HEK293 (cell line): ENCODE results near the gene FEZ2.

Experiments used
- CTCF ChIA-PET: fragments of 350-600 bp; formaldehyde crosslinking; extraction: SDS; loops from one replicate; lab custom pipeline; 2021; ENCODE audit warnings: antibody characterized with exemption; lab: Yijun Ruan, JAX
- POLR2A ChIA-PET: fragments of 300-600 bp; formaldehyde crosslinking; extraction: SDS; loops from one replicate; lab custom pipeline; 2020; ENCODE audit warnings: antibody characterized with exemption, inconsistent platforms; lab: Yijun Ruan, JAX
- H3K27ac ChIP-seq: fragments of 200-500 bp; sonication (Bioruptor generic); 2 replicates; pipeline ENCODE4 v1.5.1; 2014; ENCODE audit warnings: low read depth, low read length, control low read depth, inconsistent platforms; ENCODE audit errors: extremely low read depth
- H3K36me3 ChIP-seq, 2 experiments: fragments of 200-500 bp in 1 of 2; sonication (Bioruptor generic) in 1 of 2; 1 replicate in 1 of 2; 2 replicates in 1 of 2; pipeline ENCODE4 v1.5.1; 2014 to 2017; ENCODE audit warnings: inconsistent platforms in 2 of 2, low read length in 2 of 2; ENCODE audit not compliant: control insufficient read depth in 2 of 2, insufficient read depth in 1 of 2
- H3K4me1 ChIP-seq: fragments of 200-500 bp; sonication (Bioruptor generic); 2 replicates; pipeline ENCODE4 v1.5.1; 2014; ENCODE audit warnings: mild to moderate bottlenecking, low read length, inconsistent platforms; ENCODE audit not compliant: control insufficient read depth, insufficient read depth
- H3K4me3 ChIP-seq: 2 replicates; pipeline ENCODE4 v1.5.1; 2011; ENCODE audit warnings: low read depth, mild to moderate bottlenecking, control low read depth, low read length, moderate library complexity
- H3K9me3 ChIP-seq: fragments of 200-500 bp; sonication (Bioruptor generic); 2 replicates; pipeline ENCODE4 v1.5.1; 2014; ENCODE audit warnings: low read depth, low read length, inconsistent platforms; ENCODE audit not compliant: control insufficient read depth, insufficient read depth
- GLIS1 ChIP-seq: fragments of 450-650 bp; formaldehyde crosslinking; IDR thresholded peaks from 2 replicates; pipeline ENCODE4 v1.5.1; 2016; ENCODE audit warnings: missing biosample characterization, missing genetic modification characterization
- SP3 ChIP-seq: fragments of 450-650 bp; formaldehyde crosslinking; IDR thresholded peaks from 2 replicates; pipeline ENCODE4 v1.5.1; 2016; ENCODE audit warnings: missing biosample characterization, missing genetic modification characterization
- SP7 ChIP-seq: fragments of 450-650 bp; formaldehyde crosslinking; IDR thresholded peaks from 2 replicates; pipeline ENCODE4 v1.5.1; 2016; ENCODE audit warnings: missing biosample characterization, missing genetic modification characterization
- TSHZ1 ChIP-seq: fragments of 450-650 bp; formaldehyde crosslinking; IDR thresholded peaks from 2 replicates; pipeline ENCODE4 v1.5.1; 2016; ENCODE audit warnings: missing biosample characterization, missing genetic modification characterization, borderline replicate concordance
- WT1 ChIP-seq: fragments of 450-650 bp; formaldehyde crosslinking; IDR thresholded peaks from 2 replicates; pipeline ENCODE4 v1.5.1; 2016; ENCODE audit warnings: missing biosample characterization, missing genetic modification characterization
- ZBTB26 ChIP-seq: fragments of 450-650 bp; formaldehyde crosslinking; optimal IDR thresholded peaks from 2 replicates; pipeline ENCODE3; 2016; ENCODE audit warnings: missing biosample characterization, mild to moderate bottlenecking, missing genetic modification characterization
- ZFP37 ChIP-seq: fragments of 450-650 bp; formaldehyde crosslinking; IDR thresholded peaks from 2 replicates; pipeline ENCODE4 v1.5.1; 2016; ENCODE audit warnings: missing biosample characterization, missing genetic modification characterization
- ZFP69B ChIP-seq: fragments of 450-650 bp; formaldehyde crosslinking; IDR thresholded peaks from 2 replicates; pipeline ENCODE4 v1.5.1; 2016; ENCODE audit warnings: missing biosample characterization, missing genetic modification characterization
- ZNF146 ChIP-seq: fragments of 450-650 bp; formaldehyde crosslinking; IDR thresholded peaks from 2 replicates; pipeline ENCODE4 v1.5.1; 2016; ENCODE audit warnings: missing biosample characterization, missing genetic modification characterization
- ZNF16 ChIP-seq: fragments of 450-650 bp; formaldehyde crosslinking; IDR thresholded peaks from 2 replicates; pipeline ENCODE4 v1.5.1; 2016; ENCODE audit warnings: low read depth, missing biosample characterization, missing genetic modification characterization
- ZNF24 ChIP-seq: fragments of 450-650 bp; formaldehyde crosslinking; IDR thresholded peaks from 2 replicates; pipeline ENCODE4 v1.5.1; 2016; ENCODE audit warnings: missing biosample characterization, missing genetic modification characterization
- ZNF274 ChIP-seq, 2 experiments: fragments of 200-500 bp in 1 of 2; fragments of 450-650 bp in 1 of 2; sonication (Bioruptor generic) in 1 of 2; formaldehyde crosslinking in 1 of 2; IDR thresholded peaks; 2 replicates each; pipeline versions ENCODE4 v1.5.1 to v1.6.1; 2014 to 2016; ENCODE audit warnings: borderline replicate concordance in 1 of 2, inconsistent platforms in 1 of 2, low read length in 1 of 2, missing biosample characterization in 1 of 2, missing genetic modification characterization in 1 of 2
- ZNF488 ChIP-seq: fragments of 450-650 bp; formaldehyde crosslinking; IDR thresholded peaks from 2 replicates; pipeline ENCODE4 v1.5.1; 2016; ENCODE audit warnings: missing biosample characterization, missing genetic modification characterization
- ZNF544 ChIP-seq: fragments of 450-650 bp; formaldehyde crosslinking; IDR thresholded peaks from 2 replicates; pipeline ENCODE4 v1.5.0; 2017; ENCODE audit warnings: missing biosample characterization, missing genetic modification characterization
- ZNF580 ChIP-seq: fragments of 450-650 bp; formaldehyde crosslinking; IDR thresholded peaks from 2 replicates; pipeline ENCODE4 v1.5.1; 2016; ENCODE audit warnings: missing biosample characterization, missing genetic modification characterization
- ZNF610 ChIP-seq: fragments of 450-650 bp; formaldehyde crosslinking; IDR thresholded peaks from 2 replicates; pipeline ENCODE4 v1.5.1; 2016; ENCODE audit warnings: missing biosample characterization, missing genetic modification characterization, borderline replicate concordance
- ZNF654 ChIP-seq: fragments of 450-650 bp; formaldehyde crosslinking; IDR thresholded peaks from 2 replicates; pipeline ENCODE4 v1.5.1; 2016; ENCODE audit warnings: low read depth, missing biosample characterization, missing genetic modification characterization
- ZNF658 ChIP-seq: fragments of 450-650 bp; formaldehyde crosslinking; IDR thresholded peaks from 2 replicates; pipeline ENCODE4; 2016; ENCODE audit warnings: missing biosample characterization, missing genetic modification characterization
- ZNF768 ChIP-seq: fragments of 450-650 bp; formaldehyde crosslinking; IDR thresholded peaks from 2 replicates; pipeline ENCODE4 v1.5.1; 2018; ENCODE audit warnings: missing biosample characterization, mild to moderate bottlenecking, missing genetic modification characterization
- ZSCAN18 ChIP-seq: fragments of 450-650 bp; formaldehyde crosslinking; IDR thresholded peaks from 2 replicates; pipeline ENCODE4 v1.5.1; 2016; ENCODE audit warnings: missing biosample characterization, missing genetic modification characterization

The FEZ2 gene

GRCh38 chr2:36573165-36573564 is 24.8 kb downstream of the FEZ2 start:
- no peak overlapping the region for H3K4me3 ChIP-seq
- ChIA-PET CTCF (interaction anchor here (0.9 kb wide), 1 partner anchor 19 kb away, joined by 3 read pairs; no protein-coding TSS in a partner anchor), POLR2A (no interaction called here)
- TF ChIP-seq ZNF580 (tag by site-specific recombination) (no peak), ZSCAN18 (tag by site-specific recombination) (no peak), ZNF658 (tag by site-specific recombination) (no peak), ZNF544 (tag by site-specific recombination) (no peak), ZBTB26 (no peak), ZNF16 (tag by site-specific recombination) (no peak), SP7 (tag by site-specific recombination) (no peak), ZNF24 (tag by site-specific recombination) (no peak), SP3 (tag by site-specific recombination) (no peak), ZNF146 (no peak), WT1 (tag by site-specific recombination) (no peak)
- H3K9me3 ChIP-seq: no peaks in the 10 kb centered on the region
- H3K4me1 ChIP-seq: no peaks in the 10 kb centered on the region
- H3K36me3 ChIP-seq: peaks cover 26 to 32% of the 10 kb centered on the region in 2 experiments
- no peak overlapping the region for H3K27ac ChIP-seq

- Histone ChIP-seq H3K4me1 (no peaks in the 10 kb centered on the region), H3K9me3 (no peaks in the 10 kb centered on the region), H3K4me3 (no peak overlapping the region)
- TF ChIP-seq ZNF768 (tag by site-specific recombination): no peak
- TF ChIP-seq GLIS1: no peak
- no peak for TF ChIP-seq ZNF274 (IDR thresholded peaks at IDR 0.05; ENCODE audit: low read length)
- TF ChIP-seq ZNF274 (tag by site-specific recombination; IDR thresholded peaks at IDR 0.05; ENCODE audit: borderline replicate concordance): no peak
- no peak for TF ChIP-seq ZFP37 (tag by site-specific recombination)
- TF ChIP-seq ZNF610 (tag by site-specific recombination): no peak
- TF ChIP-seq ZFP69B: no peak
- no peak for TF ChIP-seq ZNF654
- no peak for TF ChIP-seq TSHZ1 (tag by site-specific recombination)
- no peak for TF ChIP-seq ZNF488 (tag by site-specific recombination)
- TF ChIP-seq, all 188 proteins: peak for 0
- ChIA-PET POLR2A (interaction anchor here (0.5 kb wide), 1 partner anchor 25 kb away, joined by 3 read pairs; the partner anchor contains the start of gene FEZ2), CTCF (interaction anchor here (0.7 kb wide), 1 partner anchor 1304 kb away, joined by 3 read pairs; no protein-coding TSS in a partner anchor)
- Histone ChIP-seq H3K27ac (no peak overlapping the region), H3K36me3 (peaks cover 21 to 27% of the 10 kb centered on the region in 2 experiments)
These were observed 25.3 kb downstream of the FEZ2 start for GRCh38 chr2:36572719-36573059.
